ENCODE results near the gene FADS3.

The FADS3 gene

GRCh38 chr11:61912991-61913698 is 21.8 kb upstream of the FADS3 start:
- no peak for DNase-seq

- no peak for DNase-seq
Measured at GRCh38 chr11:61912530-61912898, 21.2 kb upstream of the FADS3 start.

- DNase-seq: no peak
Measured at GRCh38 chr11:61911701-61912529, 20.6 kb upstream of the FADS3 start.

GRCh38 chr11:61911128-61911700 is 19.9 kb upstream of the FADS3 start:
- DNase-seq: no peak

GRCh38 chr11:61910187-61911127 is 19.1 kb upstream of the FADS3 start:
- no peak for DNase-seq

- no peak for DNase-seq
Measured at GRCh38 chr11:61908730-61909316, 17.5 kb upstream of the FADS3 start.

GRCh38 chr11:61907871-61908729 is 16.8 kb upstream of the FADS3 start:
- DNase-seq: no peak

- no peak for DNase-seq
Measured at GRCh38 chr11:61907282-61907681, 15.9 kb upstream of the FADS3 start.

GRCh38 chr11:61906522-61906909 is 15.2 kb upstream of the FADS3 start:
- DNase-seq: no peak

- DNase-seq: no peak
Measured at GRCh38 chr11:61905801-61906521, 14.6 kb upstream of the FADS3 start.

- no peak for DNase-seq
Measured at GRCh38 chr11:61905067-61905696, 13.8 kb upstream of the FADS3 start.

- DNase-seq: no peak
Measured at GRCh38 chr11:61904539-61905048, 13.2 kb upstream of the FADS3 start.

GRCh38 chr11:61903845-61904244 is 12.5 kb upstream of the FADS3 start:
- no peak for DNase-seq

- no peak for DNase-seq
Measured at GRCh38 chr11:61902313-61902712, 11.0 kb upstream of the FADS3 start.

- no peak for DNase-seq
Measured at GRCh38 chr11:61901397-61901796, 10.1 kb upstream of the FADS3 start.

GRCh38 chr11:61900251-61900650 is 8.9 kb upstream of the FADS3 start:
- DNase-seq: no peak

- DNase-seq: peak; percentile 93
Measured at GRCh38 chr11:61899146-61899841, 7.9 kb upstream of the FADS3 start.

- DNase-seq: no peak
Measured at GRCh38 chr11:61898247-61898582, 6.9 kb upstream of the FADS3 start.

Measured in stimulated activated CD4-positive, alpha-beta T cell treated with anti-CD3 and anti-CD28 coated beads, Interleukin-4, amount 100 ng/mL, for 24 hours (primary cell).